Upper lobe of left lung (tissue), 6 donors: ENCODE data around the gene SFXN2. TPM values are rescaled to one million over a fixed set of nuclear protein-coding genes. Genes with fewer than 3 reads are reported as not detected.

Source experiments
- ATAC-seq, 2 donors: fragments of 200-7000 bp; cut with Tn5 transposase; one replicate each; pipeline ENCODE4 v1.9.1; 2022; ENCODE audit warnings: mild to moderate bottlenecking in 2 of 2, moderate library complexity in 2 of 2; ENCODE audit not compliant: low FRiP score in 2 of 2
- DNase-seq, 2 donors: peaks; one replicate each; pipeline ENCODE4 v3.0.0-alpha.2; 2019 to 2020
- H3K27ac ChIP-seq, 4 donors: fragments of 200-600 bp; sonication (generic); one replicate each; pipeline ENCODE4 v1.5.1; 2016 to 2019
- H3K27me3 ChIP-seq, 4 donors: fragments of 200-600 bp; sonication (generic); one replicate each; pipeline ENCODE4 v1.5.1; 2017 to 2019
- H3K36me3 ChIP-seq, 4 donors: fragments of 200-600 bp; sonication (generic); one replicate each; pipeline ENCODE4 v1.5.1; 2016 to 2019
- H3K4me1 ChIP-seq, 4 donors: fragments of 200-600 bp; sonication (generic); one replicate each; pipeline ENCODE4 v1.5.1; 2018 to 2019
- H3K4me3 ChIP-seq, 4 donors: fragments of 200-600 bp; sonication (generic); one replicate each; pipeline ENCODE4 v1.5.1; 2017 to 2019; ENCODE audit warnings: mild to moderate bottlenecking in 2 of 4, moderate library complexity in 1 of 4
- H3K9me3 ChIP-seq, 4 donors: fragments of 200-600 bp; sonication (generic); one replicate each; pipeline ENCODE4 v1.5.1; 2018 to 2019
- CTCF ChIP-seq, 6 experiments: fragments of 450-650 bp in 4 of 6; fragments of 200-600 bp in 2 of 6; sonication (generic) in 2 of 6; IDR thresholded peaks; one replicate each; pipeline ENCODE4 v1.5.1; 2016 to 2019; ENCODE audit warnings: antibody characterized with exemption in 6 of 6
- EP300 ChIP-seq, 4 donors: sonication (generic); formaldehyde crosslinking; IDR thresholded peaks; one replicate each; pipeline ENCODE4 v1.5.1; 2017; ENCODE audit warnings: antibody characterized with exemption in 4 of 4, control low read depth in 2 of 4
- POLR2A ChIP-seq, 4 donors: fragments of 450-650 bp; IDR thresholded peaks; one replicate each; pipeline ENCODE4 v1.5.1; 2016 to 2017; ENCODE audit warnings: antibody characterized with exemption in 4 of 4, mild to moderate bottlenecking in 2 of 4
- POLR2AphosphoS5 ChIP-seq, 2 donors: sonication (generic); formaldehyde crosslinking; IDR thresholded peaks; one replicate each; pipeline ENCODE4 v1.5.1; 2017; ENCODE audit warnings: antibody characterized with exemption in 2 of 2
- WGBS, 2 donors: methylation state at CpG; one replicate each; pipeline ENCODE4 v1.1.5; 2017 to 2018; 5-methylcytosine and 5-hydroxymethylcytosine counted together
- total RNA-seq, 6 donors: library from RNA; depleted of rRNA in 4 of 6; stranded (reverse); fragments of >200 nt in 4 of 6; gene quantifications; one replicate each; pipeline versions ENCODE4 v1.1.0 to v1.2.1, GENCODE V29; 2016 to 2021
- donor health status: DM: no; HTN: no; CAD: no; lungs with moderate emphysema.
- donor health status: DM: no; HTN: yes; CAD: no; lungs with severe emphysema.

The SFXN2 gene
- total RNA-seq, 6 donors from 2014 or later, result 3.9 to 28.3 (median 8.0) TPM

- H3K27me3 ChIP-seq, result no peaks in the 10 kb centered on the region
- no peak for TF ChIP-seq CTCF (IDR thresholded peaks at IDR 0.05)
- TF ChIP-seq EP300 (IDR thresholded peaks at IDR 0.05), result no peak
- no peak for TF ChIP-seq POLR2A (IDR thresholded peaks at IDR 0.05)
- no peak for TF ChIP-seq POLR2AphosphoS5 (IDR thresholded peaks at IDR 0.05)
- WGBS, 2 donors, result 64 to 67% methylated on average over 7 of the region's 7 CpGs
These were observed 55.1 kb downstream of the SFXN2 start for GRCh38 chr10:102769375-102770107.

GRCh38 chr10:102770108-102770482 is 55.7 kb downstream of the SFXN2 start:
- H3K27ac ChIP-seq, result peak overlapping the region in 2 of 4 donors; percentile 45 to 52
- no peak overlapping the region for H3K4me3 ChIP-seq
- H3K27me3 ChIP-seq, result no peaks in the 10 kb centered on the region
- H3K4me1 ChIP-seq, result peaks cover 35 to 48% (median 36%) of the 10 kb centered on the region in 4 donors
- TF ChIP-seq CTCF (IDR thresholded peaks at IDR 0.05) (no peak), POLR2AphosphoS5 (IDR thresholded peaks at IDR 0.05) (no peak), POLR2A (IDR thresholded peaks at IDR 0.05) (no peak), EP300 (IDR thresholded peaks at IDR 0.05) (no peak)
- ATAC-seq, result no peak
- WGBS, 2 donors, result 62 to 68% methylated on average over 3 of the region's 3 CpGs
- DNase-seq, result no peak
- H3K36me3 ChIP-seq, result peaks cover 0 to 3% (median 0%) of the 10 kb centered on the region in 4 donors
- H3K9me3 ChIP-seq, result no peaks in the 10 kb centered on the region

More at GRCh38 chr10:102769375-102770107, 55.1 kb downstream of the SFXN2 start:
- Histone ChIP-seq H3K36me3 (peaks cover 0 to 3% (median 0%) of the 10 kb centered on the region in 4 donors), H3K9me3 (no peaks in the 10 kb centered on the region), H3K27ac (peak overlapping the region in 2 of 4 donors; percentile 45 to 61), H3K4me1 (peaks cover 34 to 48% (median 36%) of the 10 kb centered on the region in 4 donors), H3K4me3 (no peak overlapping the region)
- DNase-seq, result no peak
- no peak for ATAC-seq

- WGBS, 2 donors, result 89 to 100% methylated on average over 1 of the region's 1 CpG
- H3K4me3 ChIP-seq, result no peak overlapping the region
- no peaks in the 10 kb centered on the region for H3K27me3 ChIP-seq
- ATAC-seq (no peak), DNase-seq (no peak)
- no peaks in the 10 kb centered on the region for H3K9me3 ChIP-seq
- peak overlapping the region in 2 of 4 donors; percentile 45 to 52 for H3K27ac ChIP-seq
- H3K36me3 ChIP-seq, result no peaks in the 10 kb centered on the region
- peaks cover 38 to 52% (median 40%) of the 10 kb centered on the region in 4 donors for H3K4me1 ChIP-seq
- no peak for TF ChIP-seq CTCF (IDR thresholded peaks at IDR 0.05)
- TF ChIP-seq POLR2AphosphoS5 (IDR thresholded peaks at IDR 0.05), result no peak
- no peak for TF ChIP-seq EP300 (IDR thresholded peaks at IDR 0.05)
- TF ChIP-seq POLR2A (IDR thresholded peaks at IDR 0.05), result no peak
These were observed 56.4 kb downstream of the SFXN2 start for GRCh38 chr10:102770792-102771191.

GRCh38 chr10:102773320-102773719 is 58.9 kb downstream of the SFXN2 start:
- peaks cover 52 to 71% (median 58%) of the 10 kb centered on the region in 4 donors for H3K4me1 ChIP-seq
- no peaks in the 10 kb centered on the region for H3K27me3 ChIP-seq
- ATAC-seq (no peak), DNase-seq (no peak)
- WGBS, 2 donors, result 53 to 63% methylated on average over 1 of the region's 1 CpG
- no peak overlapping the region for H3K4me3 ChIP-seq
- H3K9me3 ChIP-seq, result no peaks in the 10 kb centered on the region
- peak overlapping the region in 2 of 4 donors; percentile 85 to 89 for H3K27ac ChIP-seq
- no peaks in the 10 kb centered on the region for H3K36me3 ChIP-seq
- TF ChIP-seq POLR2AphosphoS5 (IDR thresholded peaks at IDR 0.05), result no peak
- no peak for TF ChIP-seq POLR2A (IDR thresholded peaks at IDR 0.05)
- no peak for TF ChIP-seq CTCF (IDR thresholded peaks at IDR 0.05)
